GM19467 (cell line): ENCODE data around the gene STK16.
"Not testable (repeated sequence)": the region's sequence is repeated elsewhere in the genome, so short reads cannot be mapped to it uniquely, and the experiment has no call there.

Source experiments
- ATAC-seq: cut with Tn5 transposase; IDR thresholded peaks from one replicate; pipeline ENCODE4 v1.9.1; 2021; ENCODE audit warnings: mild to moderate bottlenecking, moderate library complexity; ENCODE audit not compliant: unreplicated experiment

Gene STK16, protein sequence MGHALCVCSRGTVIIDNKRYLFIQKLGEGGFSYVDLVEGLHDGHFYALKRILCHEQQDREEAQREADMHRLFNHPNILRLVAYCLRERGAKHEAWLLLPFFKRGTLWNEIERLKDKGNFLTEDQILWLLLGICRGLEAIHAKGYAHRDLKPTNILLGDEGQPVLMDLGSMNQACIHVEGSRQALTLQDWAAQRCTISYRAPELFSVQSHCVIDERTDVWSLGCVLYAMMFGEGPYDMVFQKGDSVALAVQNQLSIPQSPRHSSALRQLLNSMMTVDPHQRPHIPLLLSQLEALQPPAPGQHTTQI

DNA sequence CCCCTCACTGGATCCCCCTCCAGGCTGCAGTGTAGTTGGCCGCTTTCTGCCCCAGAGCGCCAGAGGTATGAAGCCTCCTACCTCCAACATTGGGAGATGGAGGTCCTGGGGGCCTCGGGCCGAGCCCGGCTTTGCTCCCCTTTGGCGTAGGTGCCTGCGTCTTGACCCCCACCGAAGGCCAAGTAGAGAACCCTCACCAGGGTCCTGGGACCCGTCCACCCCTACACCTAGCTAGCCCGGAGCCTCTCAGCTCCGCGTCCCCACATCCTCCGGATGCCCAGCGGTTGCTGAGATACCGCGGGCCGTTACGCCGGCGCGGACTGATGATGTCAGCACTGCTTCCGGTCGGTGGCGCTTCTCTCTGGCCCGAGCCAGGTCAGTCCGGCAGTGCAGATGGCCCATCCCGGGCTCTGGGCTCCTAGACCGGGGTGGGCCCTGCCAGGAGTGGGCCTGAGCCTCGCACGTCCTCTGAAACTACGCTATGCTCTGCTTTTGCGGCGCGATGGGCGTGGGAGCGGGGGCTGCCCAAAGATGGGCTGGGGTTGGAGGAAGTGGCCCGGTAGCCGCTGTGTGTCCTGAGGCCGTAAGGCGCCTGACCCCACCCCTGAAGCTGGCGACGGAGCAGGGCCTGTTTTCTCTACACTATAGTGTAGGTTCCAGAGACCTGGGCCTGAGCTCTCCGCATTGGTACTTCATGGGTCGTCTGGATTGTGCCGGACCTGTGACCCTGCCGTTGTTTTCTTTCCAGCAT is at the start of gene STK16, which contains the start of gene GLB1L:
TSS of gene STK16 (plus strand) at position 332 of the 751 bp plus-strand sequence. CDS start 521 bp downstream, outside the sequence.
TSS of gene GLB1L (minus strand) at position 297 of the 751 bp plus-strand sequence. CDS start 1,871 bp downstream, outside the sequence.
- peak; percentile 56 for ATAC-seq

DNA sequence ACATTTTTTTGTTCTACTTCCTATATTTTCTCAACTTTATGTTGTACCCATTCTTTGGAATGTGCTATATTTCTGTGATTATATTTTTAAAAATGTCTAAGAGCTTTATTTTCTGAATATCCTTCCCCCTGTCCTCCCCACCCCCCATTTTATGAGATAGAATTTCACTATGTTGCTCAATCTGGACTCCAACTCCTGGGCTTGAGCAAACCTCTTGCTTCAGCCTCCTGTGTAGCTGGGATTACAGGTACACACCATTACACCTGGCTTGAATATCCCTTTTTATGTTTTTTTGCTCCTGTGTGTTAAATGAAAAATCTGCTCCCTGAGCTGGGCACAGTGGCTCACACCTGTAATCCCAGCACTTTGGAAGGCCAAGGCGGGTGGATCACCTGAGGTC is 47.9 kb upstream of the STK16 start:
- no peak for ATAC-seq

DNA sequence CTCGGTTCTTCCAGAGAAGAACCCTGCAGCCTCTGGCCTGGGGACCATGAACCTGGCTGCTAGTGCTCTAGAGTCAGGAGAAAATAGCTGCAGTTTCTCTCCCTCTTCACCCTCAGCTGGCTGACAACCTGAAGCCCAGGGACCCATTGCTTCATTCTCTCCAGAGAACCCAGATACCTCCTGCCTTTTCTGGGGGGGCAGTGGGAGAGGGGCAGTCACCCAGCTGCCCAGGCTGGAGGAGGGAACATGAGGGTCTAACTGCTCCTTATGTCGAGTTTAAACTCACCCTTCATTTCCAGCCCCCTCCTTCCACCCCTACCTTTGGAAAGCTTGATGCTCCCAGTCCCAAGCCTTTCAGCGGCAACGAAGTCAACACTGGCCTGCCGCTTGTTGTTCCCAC is 46.3 kb upstream of the STK16 start:
- ATAC-seq = no peak

DNA sequence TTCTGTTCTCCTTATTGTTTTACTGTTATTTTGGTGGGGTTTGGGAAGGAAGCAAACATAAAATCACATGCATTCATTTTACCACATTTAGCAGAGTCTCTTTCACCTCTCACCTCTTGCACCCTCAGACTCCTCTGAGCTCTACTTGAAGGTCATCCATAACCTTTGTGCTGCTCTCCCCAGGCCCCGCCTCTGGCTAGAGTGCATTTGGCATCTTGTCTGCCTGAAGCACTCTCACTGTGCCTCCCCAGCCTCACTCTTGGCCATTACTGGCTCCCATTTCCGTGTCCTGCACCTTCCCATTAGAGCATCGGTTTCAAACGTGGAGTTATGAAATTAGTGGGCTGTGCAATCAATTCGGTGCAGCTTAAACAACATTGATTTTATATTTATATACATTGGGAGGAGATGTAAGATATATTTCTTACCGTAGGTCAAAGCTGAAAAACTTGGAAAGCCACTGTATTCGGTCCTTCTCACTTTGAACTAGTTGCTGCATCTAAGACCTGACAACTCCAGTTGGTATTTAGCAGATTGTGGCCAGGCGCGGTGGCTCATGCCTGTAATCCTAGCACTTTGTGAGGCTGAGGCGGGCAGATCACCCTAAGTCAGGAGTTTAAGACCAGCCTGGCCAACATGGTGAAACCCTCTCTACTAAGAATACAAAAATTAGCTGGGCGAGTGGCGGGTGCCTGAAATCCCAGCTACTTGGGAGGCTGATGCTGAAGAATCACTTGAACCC is 45.6 kb upstream of the STK16 start:
- ATAC-seq = no peak

DNA sequence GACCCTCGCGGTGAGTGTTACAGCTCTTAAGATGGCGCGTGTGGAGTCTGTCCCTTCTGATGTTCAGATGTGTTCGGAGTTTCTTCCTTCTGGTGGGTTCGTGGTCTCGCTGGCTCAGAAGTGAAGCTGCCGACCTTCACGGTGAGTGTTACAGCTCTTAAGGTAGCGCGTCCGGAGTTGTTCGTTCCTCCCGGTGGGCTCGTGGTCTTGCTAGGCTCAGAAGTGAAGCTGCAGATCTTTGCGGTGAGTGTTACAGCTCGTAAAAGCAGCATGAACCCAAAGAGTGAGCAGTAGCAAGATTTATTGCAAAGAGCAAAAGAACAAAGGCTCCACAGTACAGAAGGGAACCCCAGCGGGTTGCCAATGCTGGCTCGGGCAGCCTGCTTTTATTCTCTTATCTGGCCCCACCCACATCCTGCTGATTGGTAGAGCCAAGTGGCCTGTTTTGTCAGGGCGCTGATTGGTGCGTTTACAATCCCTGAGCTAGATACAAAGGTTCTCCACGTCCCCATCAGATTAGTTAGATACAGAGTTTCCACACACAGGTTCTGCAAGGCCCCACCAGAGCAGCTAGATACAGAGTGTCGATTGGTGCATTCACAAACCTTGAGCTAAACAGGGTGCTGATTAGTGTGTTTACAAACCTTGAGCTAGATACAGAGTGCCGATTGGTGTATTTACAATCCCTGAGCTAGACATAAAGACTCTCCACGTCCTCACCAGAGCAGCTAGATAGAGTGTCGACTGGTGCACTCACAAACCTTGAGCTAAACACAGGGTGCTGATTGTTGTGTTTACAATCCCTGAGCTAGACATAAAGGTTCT is 44.6 kb upstream of the STK16 start:
- not testable (repeated sequence) for ATAC-seq

DNA sequence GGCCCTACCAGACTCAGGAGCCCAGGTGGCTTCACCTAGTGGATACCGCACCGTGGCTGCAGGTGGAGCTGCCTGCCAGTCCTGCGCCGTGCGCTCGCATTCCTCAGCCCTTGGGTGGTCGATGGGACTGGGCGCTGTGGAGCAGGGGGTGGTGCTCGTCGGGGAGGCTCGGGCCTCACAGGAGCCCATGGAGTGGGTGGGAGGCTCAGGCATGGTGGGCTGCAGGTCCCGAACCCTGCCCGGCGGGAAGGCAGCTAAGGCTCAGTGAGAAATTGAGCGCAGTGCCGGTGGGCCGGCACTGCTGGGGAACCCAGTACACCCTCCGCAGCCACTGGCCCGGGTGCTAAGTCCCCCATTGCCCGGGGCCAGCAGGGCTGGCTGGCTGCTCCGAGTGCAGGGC is 43.9 kb upstream of the STK16 start:
- not testable (repeated sequence) for ATAC-seq

DNA sequence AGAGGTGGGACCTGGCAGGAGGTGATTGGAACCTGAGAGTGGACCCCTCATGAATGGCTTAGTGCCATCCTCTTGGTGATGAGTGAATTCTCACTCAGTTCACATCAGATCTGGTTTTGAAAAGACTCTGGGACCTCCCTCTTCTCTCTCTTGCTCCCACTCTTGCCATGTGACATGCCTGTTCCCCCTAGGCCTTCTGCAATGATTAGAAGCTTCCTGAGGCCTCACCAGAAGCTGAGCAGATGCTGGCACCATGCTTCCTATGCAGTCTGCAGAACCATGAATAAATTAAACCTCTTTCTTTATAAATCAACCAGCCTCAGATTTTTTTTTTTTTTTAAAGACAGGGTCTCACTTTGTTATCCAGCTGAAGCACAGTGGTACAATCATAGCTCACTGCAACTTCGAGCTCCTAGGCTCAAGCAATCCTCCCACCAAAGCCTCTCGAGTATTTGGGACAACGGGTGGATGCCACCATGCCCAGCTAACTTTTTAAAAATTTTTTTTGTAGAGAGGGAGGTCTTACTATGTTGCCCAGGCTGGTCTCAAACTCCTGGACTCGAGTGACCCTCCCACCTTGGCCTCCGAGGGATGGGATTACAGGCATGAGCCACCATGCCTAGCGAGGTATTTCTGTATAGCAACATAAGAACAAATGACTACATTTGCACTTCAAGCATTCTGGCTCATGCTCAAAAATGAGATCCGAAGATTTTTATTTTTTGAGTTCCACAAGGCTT is 40.7 kb upstream of the STK16 start:
- ATAC-seq = no peak

DNA sequence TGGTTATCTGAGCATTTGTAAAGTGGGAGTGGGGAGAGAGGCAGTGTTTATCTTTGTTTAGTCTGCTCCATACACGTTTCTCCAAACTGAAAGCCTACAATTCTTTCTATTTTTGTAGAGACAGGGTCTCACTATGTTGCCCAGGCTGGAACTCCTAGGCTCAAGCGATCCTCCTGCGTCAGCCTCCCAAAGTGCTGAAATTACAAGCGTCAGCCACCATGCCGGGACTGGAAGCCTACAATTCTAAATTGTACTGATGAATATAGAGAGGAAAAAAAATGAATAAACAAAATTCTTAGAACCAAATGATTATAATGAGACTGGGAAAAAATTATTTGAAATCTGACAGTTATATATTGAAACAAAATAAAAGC is 40.1 kb upstream of the STK16 start:
- ATAC-seq = no peak

DNA sequence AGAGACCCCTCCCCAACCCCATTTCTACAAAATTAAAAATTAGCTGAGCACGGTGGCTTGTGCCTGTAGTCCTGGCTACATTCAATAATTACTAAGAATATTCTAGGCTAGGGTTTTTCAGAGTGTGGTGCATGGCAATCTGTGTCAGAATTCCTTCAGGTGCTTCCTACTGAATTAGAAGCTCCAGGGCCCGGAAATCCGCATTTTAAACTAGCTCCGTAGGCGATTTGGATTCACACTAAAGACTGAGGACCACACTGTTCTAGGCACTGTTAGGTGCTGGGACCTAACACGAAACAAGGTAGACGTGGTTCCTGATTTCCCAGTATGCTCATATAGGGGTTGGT is 39.3 kb upstream of the STK16 start:
- ATAC-seq = no peak

DNA sequence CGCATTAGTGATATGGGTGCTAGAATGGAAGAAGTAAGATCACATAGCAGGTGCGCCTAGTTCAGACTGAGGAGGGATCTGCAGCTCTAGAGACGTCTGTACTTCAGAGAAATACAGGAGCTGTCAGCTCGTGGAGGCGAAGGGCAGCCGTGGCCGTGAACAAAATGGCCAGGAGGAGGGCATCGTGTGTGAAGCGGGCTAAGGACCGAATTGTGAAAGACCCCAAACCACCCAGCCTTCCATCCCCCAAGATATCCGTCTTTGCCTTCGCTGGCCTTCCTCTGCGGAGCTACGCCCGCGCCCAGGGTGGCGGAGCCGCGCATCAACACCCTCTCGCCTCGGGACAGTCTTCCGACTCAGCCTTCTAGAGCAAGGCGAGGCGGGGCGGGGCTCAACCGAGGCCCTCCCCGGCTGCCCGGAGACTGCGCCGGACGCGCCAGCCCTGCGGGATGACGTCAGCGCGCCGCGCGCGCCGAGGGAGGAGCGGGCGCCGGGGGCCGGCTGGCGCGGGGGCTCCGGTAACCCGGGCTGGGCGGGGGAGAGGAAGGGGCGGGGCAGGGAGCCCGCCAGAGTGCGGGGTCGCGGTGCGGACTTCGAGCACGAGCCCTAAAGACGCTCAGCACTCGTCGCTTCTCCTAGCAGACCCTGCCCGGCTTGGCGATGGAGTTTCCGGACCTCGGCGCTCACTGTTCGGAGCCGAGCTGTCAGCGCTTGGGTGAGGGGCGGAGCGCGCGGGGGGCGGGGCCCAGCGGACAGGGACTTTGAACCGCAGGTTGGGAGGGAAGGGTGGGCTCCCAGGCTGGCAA is 38.7 kb upstream of the STK16 start, which contains the start of gene ZFAND2B:
TSS of gene ZFAND2B (plus strand) at position 455 of the 806 bp plus-strand sequence. CDS start at position 661, 206 bp downstream.
- ATAC-seq = peak; percentile 96

DNA sequence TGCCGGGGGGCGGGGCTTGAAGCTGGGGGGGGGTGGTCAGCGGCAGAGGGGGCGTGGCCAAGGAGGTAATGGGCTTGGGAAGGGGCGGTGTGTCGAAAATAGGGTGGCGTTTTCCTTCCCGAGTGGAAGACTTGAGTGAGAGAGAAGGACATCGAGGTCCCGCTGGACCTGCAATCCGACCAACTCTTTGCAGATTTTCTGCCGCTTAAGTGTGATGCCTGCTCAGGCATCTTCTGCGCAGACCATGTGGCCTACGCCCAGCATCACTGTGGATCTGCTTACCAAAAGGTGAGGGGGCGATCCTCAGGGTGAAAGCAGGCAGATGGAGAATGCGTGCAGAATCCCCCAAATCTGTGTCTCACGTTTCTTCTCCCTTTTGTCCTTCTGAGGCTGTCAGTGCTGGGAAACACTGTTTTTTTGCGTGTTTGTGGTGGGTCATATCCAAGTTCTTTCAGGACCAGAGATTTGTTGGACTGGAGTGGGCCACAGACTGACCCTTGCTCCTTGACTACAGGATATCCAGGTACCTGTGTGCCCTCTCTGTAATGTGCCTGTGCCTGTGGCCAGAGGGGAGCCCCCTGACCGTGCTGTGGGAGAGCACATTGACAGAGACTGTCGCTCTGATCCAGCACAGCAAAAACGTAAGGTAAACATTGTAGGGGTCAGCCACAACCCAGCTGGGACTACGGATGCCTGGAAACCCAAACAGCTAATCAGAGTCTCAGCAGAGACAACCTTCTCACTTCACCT is 38.0 kb upstream of the STK16 start:
- no peak for ATAC-seq

DNA sequence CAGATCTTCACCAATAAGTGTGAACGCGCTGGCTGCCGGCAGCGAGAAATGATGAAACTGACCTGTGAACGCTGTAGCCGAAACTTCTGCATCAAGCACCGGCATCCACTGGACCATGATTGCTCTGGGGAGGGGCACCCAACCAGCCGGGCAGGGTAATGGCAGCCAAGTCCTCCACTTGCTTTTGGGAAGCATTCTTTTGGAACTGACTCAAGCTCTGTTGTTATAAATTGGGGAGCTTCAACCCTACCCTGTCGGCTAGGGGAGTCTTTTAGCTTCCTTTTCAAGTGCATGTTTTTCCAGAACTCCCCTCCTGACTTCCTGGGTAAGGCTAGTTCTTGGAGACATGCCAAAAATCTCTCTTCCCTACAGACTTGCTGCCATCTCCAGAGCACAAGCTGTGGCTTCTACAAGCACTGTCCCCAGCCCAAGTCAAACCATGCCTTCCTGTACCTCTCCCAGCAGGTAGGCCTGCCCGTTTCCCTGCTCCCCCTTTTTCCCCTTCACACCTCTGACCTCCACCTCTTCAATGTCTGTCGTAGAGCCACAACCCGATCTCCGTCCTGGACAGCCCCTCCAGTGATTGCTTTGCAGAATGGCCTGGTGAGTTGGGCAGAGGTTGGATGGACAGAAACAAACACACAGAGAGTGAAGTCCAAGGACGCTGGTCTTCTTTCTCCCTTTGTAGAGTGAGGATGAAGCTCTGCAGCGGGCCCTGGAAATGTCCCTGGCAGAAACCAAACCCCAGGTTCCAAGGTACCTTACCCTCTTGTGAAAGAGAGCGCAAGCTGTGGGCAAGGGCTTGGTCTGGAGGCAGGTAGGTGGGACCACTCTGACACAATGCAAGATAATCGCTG is 37.2 kb upstream of the STK16 start:
- no peak for ATAC-seq

DNA sequence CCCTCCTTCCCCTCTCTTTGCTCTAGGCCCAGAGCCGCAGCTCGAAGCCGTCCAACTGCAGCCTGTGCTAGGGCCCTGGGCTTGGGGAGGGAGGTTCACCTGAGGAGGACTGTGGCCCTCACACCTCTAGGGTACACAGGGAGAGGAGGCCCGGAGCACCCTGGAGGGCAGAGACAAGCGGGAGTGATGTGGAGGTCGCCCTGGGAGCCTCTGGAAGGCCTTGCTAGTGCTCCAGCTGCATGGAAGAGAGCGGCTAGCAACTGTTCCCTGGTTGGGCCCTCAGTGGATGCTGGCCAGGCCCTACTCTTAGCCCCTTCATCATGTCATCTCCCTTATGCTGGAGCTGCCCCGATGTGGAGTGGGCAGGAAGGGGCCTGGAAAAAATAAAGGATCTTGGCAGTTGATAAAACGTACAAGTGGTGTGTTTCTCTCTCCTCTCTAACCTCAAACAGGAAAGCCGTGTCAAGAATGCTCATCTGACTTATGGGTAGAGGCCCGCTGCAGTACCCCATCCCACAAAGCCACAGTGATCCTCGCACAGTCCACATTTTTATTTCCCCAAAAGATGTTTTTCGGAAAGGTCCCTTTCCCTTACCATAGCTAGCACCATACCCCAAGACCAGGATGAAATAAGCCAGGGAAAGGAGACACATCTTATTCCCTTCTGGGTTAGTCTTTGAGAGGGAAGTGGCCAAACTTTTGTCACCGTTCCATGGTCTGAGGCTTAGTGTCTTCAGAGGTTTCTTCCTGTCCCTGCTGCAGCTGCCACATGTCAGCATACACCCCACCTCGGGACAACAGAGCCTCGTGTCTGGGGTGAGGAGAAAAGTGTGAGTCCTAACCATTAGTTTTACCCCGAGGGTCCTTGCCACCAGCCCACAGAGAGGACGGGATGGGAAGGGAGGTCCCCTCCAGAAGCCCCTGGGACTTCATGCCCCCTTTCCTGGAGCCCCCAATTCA is 35.8 kb upstream of the STK16 start:
- no peak for ATAC-seq

DNA sequence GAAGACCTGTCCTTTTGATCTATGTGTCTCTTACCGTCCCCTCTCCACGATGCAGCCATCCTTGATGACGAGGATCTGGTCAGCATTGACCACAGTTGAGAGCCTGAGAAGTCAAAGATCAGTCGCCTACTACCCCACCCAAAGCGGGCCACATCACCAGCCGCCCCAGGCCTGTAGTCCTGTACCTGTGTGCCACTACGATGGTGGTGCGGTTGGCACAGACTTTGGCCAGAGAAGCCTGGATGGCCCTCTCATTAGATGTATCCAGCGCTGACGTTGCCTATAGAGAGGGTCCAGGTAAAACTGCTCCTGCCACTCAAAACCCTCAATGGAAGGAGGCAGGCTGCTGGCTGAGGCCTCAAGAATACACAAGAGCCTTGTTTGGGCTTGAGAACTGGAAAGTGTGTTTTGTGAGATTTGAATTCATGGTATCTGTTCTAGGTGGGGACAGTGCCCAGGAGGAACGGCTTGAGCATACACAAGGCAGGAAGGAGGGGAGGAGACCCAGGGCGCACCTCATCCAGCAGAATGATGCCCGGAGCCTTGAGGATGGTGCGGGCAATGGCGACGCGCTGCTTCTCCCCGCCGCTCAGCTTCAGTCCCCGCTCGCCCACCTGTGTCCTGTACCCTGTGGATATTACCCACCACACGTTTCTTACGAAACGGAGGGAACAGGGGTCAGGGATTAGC is 34.9 kb upstream of the STK16 start:
- no peak for ATAC-seq

DNA sequence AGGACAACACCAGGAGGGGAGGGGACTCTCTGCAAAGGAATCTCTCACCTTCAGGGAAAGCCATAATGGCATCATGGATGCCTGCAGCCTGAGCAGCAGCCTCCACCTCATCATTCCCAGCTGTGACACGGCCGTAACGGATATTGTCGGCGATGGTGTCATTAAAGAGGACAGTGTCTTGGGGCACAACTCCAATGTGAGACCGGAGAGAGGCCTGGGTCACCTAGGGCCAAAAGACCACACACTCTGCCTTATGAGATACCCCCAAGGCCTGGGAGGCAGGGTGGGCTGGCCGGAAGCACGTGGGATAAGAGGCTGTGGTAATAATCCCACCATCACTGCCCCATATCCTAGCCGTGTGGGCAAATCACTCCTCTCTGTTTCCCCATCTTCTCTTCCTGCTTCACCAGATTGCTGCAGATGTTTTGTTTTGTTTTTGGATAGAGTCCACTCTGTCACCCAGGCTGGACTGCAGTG is 34.4 kb upstream of the STK16 start:
- no peak for ATAC-seq

DNA sequence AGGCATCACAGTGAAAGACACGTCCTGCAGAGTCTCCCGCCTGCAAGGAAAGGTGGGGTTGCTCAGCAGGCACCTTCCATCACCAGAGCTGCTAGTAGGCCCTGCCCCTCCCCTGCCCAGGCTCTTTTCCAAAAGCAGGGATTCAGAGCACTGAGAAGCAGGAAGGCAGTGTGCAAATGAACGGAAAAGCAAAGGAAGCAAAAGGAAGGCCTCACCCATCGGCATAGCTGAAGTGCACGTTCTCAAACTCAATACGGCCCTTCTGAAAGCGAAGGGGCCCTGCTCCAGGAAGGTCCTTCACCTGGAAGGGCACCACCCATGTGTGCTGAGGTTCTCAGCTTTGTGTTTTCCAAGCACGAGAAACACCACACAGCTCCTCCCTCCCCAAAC is 32.3 kb upstream of the STK16 start:
- no peak for ATAC-seq
